HG03025 (cell line): ENCODE measurements around the gene PTPN14.

ENCODE experiments used
- ATAC-seq: cut with Tn5 transposase; IDR thresholded peaks from one replicate; pipeline ENCODE4 v1.9.1; 2021; ENCODE audit warnings: mild to moderate bottlenecking, moderate library complexity; ENCODE audit not compliant: unreplicated experiment, low FRiP score

Gene PTPN14

GRCh38 chr1:214349008-214349407 is 202.4 kb downstream of the PTPN14 start:
- no peak for ATAC-seq

DNA sequence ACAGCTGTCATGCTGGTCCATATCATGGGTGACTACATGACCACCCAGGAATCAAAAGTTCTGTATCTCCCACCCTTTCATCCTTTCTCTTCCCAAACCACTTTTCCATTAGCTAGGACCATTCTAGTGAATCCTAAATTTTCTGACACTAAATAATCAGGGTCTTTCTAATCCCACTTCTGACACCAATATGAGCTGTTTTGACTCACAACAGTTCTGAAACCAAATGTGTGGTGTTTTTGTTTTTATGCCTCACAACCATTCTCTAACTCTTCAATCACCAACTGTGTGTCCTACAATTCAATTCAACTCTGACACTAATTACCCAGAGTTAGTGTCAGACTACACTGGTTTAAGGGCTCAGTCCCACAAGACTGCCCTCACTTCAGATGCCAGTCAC is 206.5 kb downstream of the PTPN14 start:
- no peak for ATAC-seq

GRCh38 chr1:214342525-214342924 is 208.9 kb downstream of the PTPN14 start:
- no peak for ATAC-seq

GRCh38 chr1:214341932-214342331 is 209.5 kb downstream of the PTPN14 start:
- no peak for ATAC-seq

DNA sequence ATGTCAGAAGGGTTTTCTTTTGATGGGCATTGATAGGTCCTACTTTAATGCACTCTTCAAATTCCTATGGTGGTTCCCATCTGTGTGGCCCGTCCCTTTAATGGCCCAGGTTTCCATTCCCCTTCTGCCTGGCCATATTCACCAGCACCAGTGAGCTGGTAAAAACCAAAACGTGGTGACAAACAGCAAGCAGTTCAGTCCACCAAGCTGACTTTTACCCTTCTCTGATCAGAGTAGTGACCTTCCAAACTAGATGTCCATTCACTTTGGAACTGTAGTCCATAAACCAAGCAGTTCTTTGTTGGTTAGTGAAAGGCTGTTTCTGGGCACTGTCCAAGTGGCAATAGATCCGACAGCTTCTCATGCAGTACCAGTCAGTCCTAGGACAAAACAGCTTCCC is 209.9 kb downstream of the PTPN14 start:
- ATAC-seq: no peak

GRCh38 chr1:214338212-214338611 is 213.2 kb downstream of the PTPN14 start:
- no peak for ATAC-seq

- ATAC-seq: no peak
These were observed 213.9 kb downstream of the PTPN14 start for GRCh38 chr1:214337511-214337910.

GRCh38 chr1:214337015-214337414 is 214.4 kb downstream of the PTPN14 start:
- ATAC-seq: no peak

DNA sequence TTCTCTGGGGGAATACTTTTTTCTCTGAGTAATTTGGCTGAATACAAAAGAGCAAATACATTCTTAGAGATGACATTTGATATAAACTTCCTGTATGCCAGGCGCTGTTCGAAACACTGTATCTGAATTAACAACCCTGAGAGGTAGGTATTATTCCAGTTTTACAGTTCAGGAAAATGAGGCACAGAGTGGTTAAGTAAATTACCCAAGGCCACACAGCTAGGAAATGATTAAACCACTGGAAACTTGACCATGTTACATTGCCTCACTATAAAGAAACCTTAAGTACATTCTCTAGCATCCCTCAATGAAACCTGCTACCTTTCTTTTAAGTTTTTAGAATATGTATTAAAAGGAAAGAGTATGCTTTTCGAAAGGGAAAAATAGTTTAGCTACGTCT is 215.8 kb downstream of the PTPN14 start:
- no peak for ATAC-seq

- ATAC-seq: no peak
These were observed 218.2 kb downstream of the PTPN14 start for GRCh38 chr1:214332946-214333798.

- no peak for ATAC-seq
These were observed 219.5 kb downstream of the PTPN14 start for GRCh38 chr1:214331827-214332423.

GRCh38 chr1:214331180-214331579 is 220.2 kb downstream of the PTPN14 start:
- no peak for ATAC-seq

DNA sequence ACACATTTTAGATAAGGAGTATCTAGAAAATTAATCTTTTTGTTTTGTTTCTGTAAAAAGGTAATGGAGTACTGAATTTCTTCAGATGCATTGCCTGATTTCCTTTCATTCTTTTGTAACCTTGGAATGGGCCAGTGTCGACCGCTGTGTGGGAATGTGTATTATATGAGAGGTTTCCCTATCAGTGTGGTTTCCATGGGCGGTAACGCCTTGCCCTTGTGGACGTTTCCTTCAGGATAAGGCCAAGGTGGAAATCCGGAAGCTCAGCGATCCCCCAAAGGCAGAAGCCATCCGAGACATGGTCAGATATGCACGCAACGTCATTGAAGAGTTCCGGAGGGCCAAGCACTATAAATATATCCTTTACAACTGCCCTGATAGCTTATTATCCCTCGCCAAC is 220.7 kb downstream of the PTPN14 start:
- ATAC-seq: no peak

- no peak for ATAC-seq
These were observed 221.2 kb downstream of the PTPN14 start for GRCh38 chr1:214330222-214330621.

GRCh38 chr1:214329470-214330220 is 221.8 kb downstream of the PTPN14 start:
- no peak for ATAC-seq

DNA sequence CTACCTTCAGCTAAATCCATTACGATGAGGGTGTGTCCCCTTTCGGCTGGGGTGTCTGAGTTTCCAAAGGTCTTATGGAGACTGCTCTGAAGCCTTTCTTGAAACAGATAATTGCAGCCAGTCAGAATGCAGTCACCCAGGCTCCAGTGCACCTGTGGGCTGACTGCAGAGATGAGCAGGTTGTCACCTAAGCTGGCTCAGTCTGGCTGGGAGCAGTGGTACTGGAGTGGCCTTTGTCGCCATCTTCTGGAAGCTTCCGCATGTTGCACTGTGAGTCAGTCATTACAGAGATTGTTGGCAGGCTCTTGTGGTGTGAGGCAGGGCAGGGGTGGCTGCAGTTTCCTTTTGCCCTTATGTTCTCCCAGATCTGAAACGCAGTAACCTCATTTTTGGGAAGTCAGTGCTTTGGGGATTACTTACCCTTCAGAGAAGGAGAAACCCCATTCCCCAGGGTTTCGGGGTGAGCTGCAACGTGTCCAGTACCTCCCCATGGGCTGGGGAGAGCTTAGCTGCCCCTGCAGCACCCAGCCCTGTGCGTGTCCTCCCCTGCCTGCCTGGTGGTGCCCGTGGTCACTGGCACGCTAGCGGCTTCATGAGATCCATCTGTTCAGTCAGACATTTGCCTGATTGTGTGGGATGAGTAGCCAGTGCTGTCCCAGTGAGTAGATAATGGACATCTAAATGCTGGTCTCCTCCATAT is 222.5 kb downstream of the PTPN14 start:
- peak; percentile 89 for ATAC-seq

GRCh38 chr1:214327514-214327913 is 223.9 kb downstream of the PTPN14 start:
- no peak for ATAC-seq

GRCh38 chr1:214326406-214326805 is 225.0 kb downstream of the PTPN14 start:
- ATAC-seq: no peak

GRCh38 chr1:214324896-214325800 is 226.3 kb downstream of the PTPN14 start:
- ATAC-seq: no peak
